ENCODE measurements around the gene LIPC.

DNA sequence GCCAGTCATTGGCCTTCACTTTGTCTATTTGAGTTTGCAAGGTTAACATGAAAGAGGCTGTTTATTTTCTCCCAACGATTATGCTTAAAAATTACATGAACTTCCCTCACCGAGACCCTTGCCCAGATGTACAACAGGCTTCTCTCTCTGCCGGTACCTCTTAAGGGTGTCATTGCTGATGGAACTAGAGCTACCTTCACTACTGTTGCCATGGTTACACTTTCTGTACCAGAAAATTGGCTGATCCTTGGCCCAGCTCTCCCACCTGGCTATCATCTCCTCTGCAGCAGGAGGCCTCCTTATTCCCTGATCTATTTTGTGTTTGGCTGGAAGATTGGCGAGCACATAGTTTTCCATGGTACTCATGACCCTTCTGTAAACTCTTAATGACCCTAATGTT lies 24.0 kb upstream of the LIPC start:
- no peak for TF ChIP-seq EZH2 (IDR thresholded peaks at IDR 0.05; ENCODE audit: borderline replicate concordance, low read depth, low read length, severe bottlenecking)
- TF ChIP-seq, protein P1, sequence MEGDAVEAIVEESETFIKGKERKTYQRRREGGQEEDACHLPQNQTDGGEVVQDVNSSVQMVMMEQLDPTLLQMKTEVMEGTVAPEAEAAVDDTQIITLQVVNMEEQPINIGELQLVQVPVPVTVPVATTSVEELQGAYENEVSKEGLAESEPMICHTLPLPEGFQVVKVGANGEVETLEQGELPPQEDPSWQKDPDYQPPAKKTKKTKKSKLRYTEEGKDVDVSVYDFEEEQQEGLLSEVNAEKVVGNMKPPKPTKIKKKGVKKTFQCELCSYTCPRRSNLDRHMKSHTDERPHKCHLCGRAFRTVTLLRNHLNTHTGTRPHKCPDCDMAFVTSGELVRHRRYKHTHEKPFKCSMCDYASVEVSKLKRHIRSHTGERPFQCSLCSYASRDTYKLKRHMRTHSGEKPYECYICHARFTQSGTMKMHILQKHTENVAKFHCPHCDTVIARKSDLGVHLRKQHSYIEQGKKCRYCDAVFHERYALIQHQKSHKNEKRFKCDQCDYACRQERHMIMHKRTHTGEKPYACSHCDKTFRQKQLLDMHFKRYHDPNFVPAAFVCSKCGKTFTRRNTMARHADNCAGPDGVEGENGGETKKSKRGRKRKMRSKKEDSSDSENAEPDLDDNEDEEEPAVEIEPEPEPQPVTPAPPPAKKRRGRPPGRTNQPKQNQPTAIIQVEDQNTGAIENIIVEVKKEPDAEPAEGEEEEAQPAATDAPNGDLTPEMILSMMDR (IDR thresholded peaks at IDR 0.05; ENCODE audit: borderline replicate concordance, extremely low read depth, low read length, poor library complexity, severe bottlenecking): no peak

All from DND-41 (cell line).